GM12874 (cell line): ENCODE measurements around the gene WNT3A.

Experiments
- CTCF ChIP-seq: IDR thresholded peaks from 2 replicates; pipeline ENCODE4 v1.5.1; 2011; ENCODE audit warnings: low read depth, mild to moderate bottlenecking, control low read depth, low read length, moderate library complexity; ENCODE audit not compliant: insufficient read depth

Gene WNT3A

GRCh38 chr1:228016181-228016510, 9.3 kb downstream of the WNT3A start:
- TF ChIP-seq CTCF: no peak

GRCh38 chr1:228016653-228017355, 10.0 kb downstream of the WNT3A start:
- no peak for TF ChIP-seq CTCF

- no peak for TF ChIP-seq CTCF
These were observed 10.7 kb downstream of the WNT3A start for GRCh38 chr1:228017356-228018124.

- TF ChIP-seq CTCF: no peak
These were observed 11.3 kb downstream of the WNT3A start for GRCh38 chr1:228018125-228018398.

GRCh38 chr1:228018961-228019721, 12.3 kb downstream of the WNT3A start:
- TF ChIP-seq CTCF: no peak

GRCh38 chr1:228020686-228021354, 14.0 kb downstream of the WNT3A start:
- TF ChIP-seq CTCF: no peak
